A673 (cell line): Measurements from ENCODE around the gene CCDC116.

Experiments used
- CTCF ChIP-seq: fragments of 300-800, 200-600 bp; sonication (generic); conservative IDR thresholded peaks from 2 replicates; pipeline ENCODE4 v1.5.1; 2017; ENCODE audit warnings: low read depth, mild to moderate bottlenecking, antibody characterized with exemption, low read length, moderate library complexity, mixed read lengths
- EZH2 ChIP-seq: fragments of 200-600 bp; sonication (generic); IDR thresholded peaks from 2 replicates; pipeline ENCODE4 v1.6.1; 2017; ENCODE audit warnings: borderline replicate concordance, low read depth, mild to moderate bottlenecking, mixed read lengths, antibody characterized with exemption, low read length; ENCODE audit not compliant: poor library complexity, severe bottlenecking

DNA sequence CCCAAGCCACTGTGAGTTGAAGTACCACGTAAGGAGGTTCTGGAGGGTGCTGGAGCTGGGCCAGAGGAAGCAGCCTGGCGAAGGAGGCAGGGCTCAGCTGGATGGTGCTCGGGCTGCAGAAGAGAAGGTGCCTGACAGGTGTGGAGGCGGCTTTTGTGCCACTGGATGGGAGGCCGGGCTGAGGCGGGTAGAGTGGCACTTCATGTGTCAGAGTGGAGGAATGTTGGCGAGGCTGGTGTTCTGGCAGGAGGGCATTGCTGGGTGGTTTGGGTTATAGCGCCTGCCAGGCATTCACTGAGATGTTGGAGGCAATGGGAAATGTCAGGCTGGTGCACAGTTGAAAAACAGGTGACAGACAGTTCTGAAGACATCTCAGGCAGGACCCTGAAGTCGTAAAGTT lies 40.9 kb upstream of the CCDC116 start:
- TF ChIP-seq CTCF (no peak), EZH2 (no peak)
